ENCODE measurements around the gene COX6A1.

DNA sequence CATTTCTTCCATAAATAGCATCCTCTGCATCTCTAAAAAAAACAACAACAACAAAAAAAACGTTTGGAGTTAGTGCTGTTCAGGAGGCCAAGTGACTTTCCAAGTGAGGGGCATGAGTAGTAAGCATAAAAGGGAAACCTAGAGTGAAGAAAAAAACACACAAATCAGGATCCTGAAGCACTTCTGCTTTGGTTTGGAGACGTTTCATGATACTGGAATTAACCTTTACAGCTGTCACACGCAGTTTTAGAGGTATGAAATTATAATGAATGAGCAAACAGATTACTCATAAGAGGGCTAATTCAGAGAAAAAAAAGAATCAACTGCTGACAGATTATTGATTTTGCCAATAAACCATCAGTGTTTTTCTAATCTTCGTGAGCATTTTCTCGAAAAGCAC, 27.8 kb downstream of the COX6A1 start:
- TF ChIP-seq, protein P1, sequence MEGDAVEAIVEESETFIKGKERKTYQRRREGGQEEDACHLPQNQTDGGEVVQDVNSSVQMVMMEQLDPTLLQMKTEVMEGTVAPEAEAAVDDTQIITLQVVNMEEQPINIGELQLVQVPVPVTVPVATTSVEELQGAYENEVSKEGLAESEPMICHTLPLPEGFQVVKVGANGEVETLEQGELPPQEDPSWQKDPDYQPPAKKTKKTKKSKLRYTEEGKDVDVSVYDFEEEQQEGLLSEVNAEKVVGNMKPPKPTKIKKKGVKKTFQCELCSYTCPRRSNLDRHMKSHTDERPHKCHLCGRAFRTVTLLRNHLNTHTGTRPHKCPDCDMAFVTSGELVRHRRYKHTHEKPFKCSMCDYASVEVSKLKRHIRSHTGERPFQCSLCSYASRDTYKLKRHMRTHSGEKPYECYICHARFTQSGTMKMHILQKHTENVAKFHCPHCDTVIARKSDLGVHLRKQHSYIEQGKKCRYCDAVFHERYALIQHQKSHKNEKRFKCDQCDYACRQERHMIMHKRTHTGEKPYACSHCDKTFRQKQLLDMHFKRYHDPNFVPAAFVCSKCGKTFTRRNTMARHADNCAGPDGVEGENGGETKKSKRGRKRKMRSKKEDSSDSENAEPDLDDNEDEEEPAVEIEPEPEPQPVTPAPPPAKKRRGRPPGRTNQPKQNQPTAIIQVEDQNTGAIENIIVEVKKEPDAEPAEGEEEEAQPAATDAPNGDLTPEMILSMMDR (IDR thresholded peaks at IDR 0.05; ENCODE audit: low read depth, low read length, missing input control): no peak
- TF ChIP-seq JUND (IDR thresholded peaks at IDR 0.05) (no peak), TAF1 (conservative IDR thresholded peaks at IDR 0.05) (no peak), GABPA (IDR thresholded peaks at IDR 0.05 in 1 of 2, conservative IDR thresholded peaks at IDR 0.05 in 1 of 2) (no peak)
- TF ChIP-seq, protein P2, sequence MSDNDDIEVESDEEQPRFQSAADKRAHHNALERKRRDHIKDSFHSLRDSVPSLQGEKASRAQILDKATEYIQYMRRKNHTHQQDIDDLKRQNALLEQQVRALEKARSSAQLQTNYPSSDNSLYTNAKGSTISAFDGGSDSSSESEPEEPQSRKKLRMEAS (IDR thresholded peaks at IDR 0.05): no peak

Measured in liver (tissue), 3 donors.